Testis (tissue), 2 donors: Measurements from ENCODE around the gene PRKCA.

Experiments used
- CTCF ChIP-seq, 3 experiments: fragments of 450-650 bp in 2 of 3; fragments of 200-600 bp in 1 of 3; sonication (generic) in 1 of 3; IDR thresholded peaks; one replicate each; pipeline ENCODE4 v1.5.1; 2016 to 2019; ENCODE audit warnings: antibody characterized with exemption in 3 of 3, mild to moderate bottlenecking in 2 of 3, moderate library complexity in 1 of 3
- POLR2A ChIP-seq: fragments of 450-650 bp; IDR thresholded peaks from one replicate; pipeline ENCODE4 v1.6.1; 2017; ENCODE audit warnings: antibody characterized with exemption, mild to moderate bottlenecking, moderate library complexity

GRCh38 chr17:66401364-66401763 is 99.0 kb downstream of the PRKCA start:
- TF ChIP-seq CTCF (IDR thresholded peaks at IDR 0.05): no peak
- no peak for TF ChIP-seq POLR2A
